Naive thymus-derived CD4-positive, alpha-beta T cell (primary cell): ENCODE measurements around the gene SSNA1. TPM values are rescaled to one million over a fixed set of nuclear protein-coding genes. Genes with fewer than 3 reads are reported as not detected.
A peak's percentile ranks its signal among the peaks of the same experiment; 100 is the strongest.

Source experiments
- ATAC-seq: fragments of 150-1000 bp; cut with Tn5 transposase; 2 replicates; pipeline ENCODE4 v1.10.0; 2021; ENCODE audit warnings: mild to moderate bottlenecking, moderate library complexity
- CTCF ChIA-PET: fragments of 350-600 bp; sonication (Branson Sonifier 250); formaldehyde crosslinking; loops from one replicate; lab custom pipeline; 2021; ENCODE audit warnings: antibody characterized with exemption; lab: Charles Lee
- POLR2A ChIA-PET: fragments of 350-600 bp; sonication (Branson Sonifier 250); formaldehyde crosslinking; loops from one replicate; lab custom pipeline; 2021; ENCODE audit warnings: antibody characterized with exemption, inconsistent platforms; lab: Charles Lee
- DNase-seq, 9 donors: peaks; one replicate each; pipeline versions ENCODE4 v3.0.0 to v3.0.0-alpha.2; 2020 to 2022; ENCODE audit warnings: mixed read lengths in 1 of 9
- H3K27ac ChIP-seq: one replicate; pipeline ENCODE4 v1.7.0; 2013; ENCODE audit warnings: mild to moderate bottlenecking, low read depth, low read length, moderate library complexity
- H3K27me3 ChIP-seq, 2 donors: one replicate each; pipeline ENCODE4 v1.7.0; 2013; ENCODE audit warnings: low read length in 2 of 2, mild to moderate bottlenecking in 2 of 2, moderate library complexity in 2 of 2; ENCODE audit not compliant: control insufficient read depth in 2 of 2, insufficient read depth in 2 of 2
- H3K36me3 ChIP-seq, 3 experiments: 1 replicate in 2 of 3; 2 replicates in 1 of 3; pipeline ENCODE4 v1.7.0; 2013; ENCODE audit warnings: low read length in 3 of 3, mild to moderate bottlenecking in 3 of 3, moderate library complexity in 1 of 3; ENCODE audit not compliant: insufficient read depth in 3 of 3, control insufficient read depth in 2 of 3
- H3K4me1 ChIP-seq, 2 donors: one replicate each; pipeline ENCODE4 v1.7.0; 2013; ENCODE audit warnings: low read length in 2 of 2, mild to moderate bottlenecking in 2 of 2, moderate library complexity in 1 of 2; ENCODE audit not compliant: control insufficient read depth in 2 of 2, insufficient read depth in 2 of 2
- H3K4me3 ChIP-seq: 2 replicates; pipeline ENCODE4 v1.7.0; 2013; ENCODE audit warnings: mild to moderate bottlenecking, low read length
- H3K9me3 ChIP-seq, 3 experiments: 1 replicate in 2 of 3; 2 replicates in 1 of 3; pipeline ENCODE4 v1.7.0; 2013; ENCODE audit warnings: low read length in 3 of 3; ENCODE audit not compliant: control insufficient read depth in 2 of 3
- H3K27ac Mint-ChIP-seq, 9 donors: one replicate each; pipeline ENCODE4 v1.8.0; 2020 to 2022; ENCODE audit warnings: mixed read lengths in 9 of 9, mild to moderate bottlenecking in 8 of 9, moderate library complexity in 5 of 9, inconsistent platforms in 2 of 9
- H3K27me3 Mint-ChIP-seq, 5 donors: one replicate each; pipeline ENCODE4 v1.8.0; 2021 to 2022; ENCODE audit warnings: mixed read lengths in 5 of 5, mild to moderate bottlenecking in 1 of 5
- H3K36me3 Mint-ChIP-seq, 5 donors: one replicate each; pipeline ENCODE4 v1.8.0; 2020 to 2022; ENCODE audit warnings: mixed read lengths in 5 of 5, mild to moderate bottlenecking in 3 of 5, inconsistent platforms in 1 of 5
- H3K4me1 Mint-ChIP-seq, 7 donors: one replicate each; pipeline ENCODE4 v1.8.0; 2020 to 2022; ENCODE audit warnings: mixed read lengths in 7 of 7, mild to moderate bottlenecking in 3 of 7, inconsistent platforms in 1 of 7
- H3K4me3 Mint-ChIP-seq, 10 donors: one replicate each; pipeline ENCODE4 v1.8.0; 2020 to 2022; ENCODE audit warnings: mild to moderate bottlenecking in 10 of 10, mixed read lengths in 10 of 10, moderate library complexity in 6 of 10, inconsistent platforms in 2 of 10
- H3K9me3 Mint-ChIP-seq, 11 donors: one replicate each; pipeline ENCODE4 v1.8.0; 2020 to 2022; ENCODE audit warnings: mixed read lengths in 11 of 11, mild to moderate bottlenecking in 4 of 11, inconsistent platforms in 1 of 11, moderate library complexity in 1 of 11
- intact Hi-C, 2 donors: fragments of 100-400 bp; cut with micrococcal nuclease; formaldehyde crosslinking; loops; one replicate each; pipeline ENCODE4 v1.15.1; 2023
- polyA plus RNA-seq, 2 donors: library from polyadenylated mRNA; unstranded; fragments of 300-500 nt; fragmentation: Illumina TruSeq; gene quantifications; one replicate each; pipeline ENCODE4 v1.2.3, GENCODE V29; 2021
- total RNA-seq, 6 experiments: library from RNA in 5 of 6; stranded (reverse) in 5 of 6; gene quantifications; 1 replicate in 5 of 6; 2 replicates in 1 of 6; pipeline ENCODE4 v1.2.3 and lab custom pipeline; 2021 to 2026

Gene SSNA1
- total and polyA plus RNA-seq, 7 experiments from 2014 or later = 37.9 to 133 (median 47.0) TPM

DNA sequence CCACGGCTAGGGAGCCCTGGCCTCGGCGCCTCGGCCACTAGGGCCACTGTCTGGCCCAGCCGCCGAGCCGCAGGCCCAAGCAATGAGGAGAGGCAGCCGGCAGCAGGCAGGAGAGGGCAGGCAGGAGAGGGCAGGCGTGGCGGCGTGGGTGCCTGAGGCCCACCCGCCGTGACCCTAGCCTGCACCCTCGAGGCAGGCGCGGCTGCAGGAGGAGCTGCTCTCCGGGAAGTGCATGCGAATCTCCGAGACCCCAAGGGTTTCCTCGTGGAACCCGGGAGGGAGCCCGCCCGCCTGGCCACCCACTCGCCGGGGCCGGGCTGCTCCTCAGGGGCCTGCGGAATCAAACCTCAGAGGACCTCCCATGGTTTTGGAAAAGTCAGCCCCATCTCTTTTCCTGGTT, 40.2 kb upstream of the SSNA1 start:
- Histone ChIP-seq H3K27me3 (no peaks in the 10 kb centered on the region), H3K4me1 (no peaks in the 10 kb centered on the region), H3K9me3 (no peaks in the 10 kb centered on the region), H3K27ac (no peak overlapping the region), H3K36me3 (no peaks in the 10 kb centered on the region), H3K4me3 (no peak overlapping the region)
- peaks cover 4 to 17% (median 5%) of the 10 kb centered on the region in 5 donors for H3K27me3 Mint-ChIP-seq
- POLR2A ChIA-PET = no interaction called here
- CTCF ChIA-PET = no interaction called here
- H3K4me1 Mint-ChIP-seq = peaks cover 0 to 8% (median 0%) of the 10 kb centered on the region in 7 donors
- intact Hi-C loops = no loop called here
- H3K36me3 Mint-ChIP-seq = no peaks in the 10 kb centered on the region
- DNase-seq (peak in 1 of 9 donors; percentile 1), ATAC-seq (no peak)
- H3K27ac Mint-ChIP-seq = no peak overlapping the region
- H3K4me3 Mint-ChIP-seq = no peak overlapping the region
- no peaks in the 10 kb centered on the region for H3K9me3 Mint-ChIP-seq

DNA sequence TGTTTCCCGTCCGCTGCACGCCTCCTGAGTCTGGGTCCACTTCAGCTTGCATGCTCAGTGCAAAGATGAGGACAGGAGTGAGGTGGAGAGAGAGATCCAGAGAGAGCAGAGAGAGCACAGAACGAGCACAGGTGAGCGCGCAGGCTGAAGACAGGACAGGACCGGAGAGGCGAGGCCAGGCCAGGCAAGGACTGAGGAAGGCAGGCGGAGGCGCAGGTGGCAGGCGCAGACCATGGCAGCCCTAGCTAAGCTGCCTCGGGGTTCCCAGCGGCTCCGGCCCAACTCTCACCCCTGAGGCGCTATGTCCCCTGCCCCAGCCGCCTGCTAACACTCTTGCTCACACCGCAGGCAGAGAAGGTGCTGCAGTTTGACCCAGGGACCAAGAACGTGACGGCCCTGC, 39.8 kb upstream of the SSNA1 start:
- POLR2A ChIA-PET = no interaction called here

GRCh38 chr9:137149363-137149762, 39.1 kb upstream of the SSNA1 start:
- ChIA-PET POLR2A (interaction anchor here (1.1 kb wide), 1 partner anchor 40 kb away, joined by 3 read pairs; no protein-coding TSS in a partner anchor), CTCF (no interaction called here)
- Mint-ChIP-seq H3K4me3 (no peak overlapping the region), H3K4me1 (peaks cover 0 to 8% (median 0%) of the 10 kb centered on the region in 7 donors), H3K36me3 (no peaks in the 10 kb centered on the region), H3K27ac (no peak overlapping the region), H3K27me3 (peaks cover 0 to 9% (median 4%) of the 10 kb centered on the region in 5 donors), H3K9me3 (no peaks in the 10 kb centered on the region)
- intact Hi-C loops = no loop called here
- DNase-seq = no peak
- ATAC-seq = no peak
- H3K4me3 ChIP-seq = no peak overlapping the region
- no peaks in the 10 kb centered on the region for H3K36me3 ChIP-seq
- no peak overlapping the region for H3K27ac ChIP-seq
- H3K9me3 ChIP-seq = no peaks in the 10 kb centered on the region
- H3K27me3 ChIP-seq = no peaks in the 10 kb centered on the region
- H3K4me1 ChIP-seq = no peaks in the 10 kb centered on the region

More for the DNA sequence above, 39.8 kb upstream of the SSNA1 start:
- no peaks in the 10 kb centered on the region for H3K9me3 Mint-ChIP-seq
- no peaks in the 10 kb centered on the region for H3K36me3 ChIP-seq
- ATAC-seq (no peak), DNase-seq (peak in 1 of 9 donors; percentile 1)
- peaks cover 0 to 8% (median 0%) of the 10 kb centered on the region in 7 donors for H3K4me1 Mint-ChIP-seq
- H3K4me1 ChIP-seq = no peaks in the 10 kb centered on the region
- no peaks in the 10 kb centered on the region for H3K36me3 Mint-ChIP-seq
- no peak overlapping the region for H3K4me3 Mint-ChIP-seq
- intact Hi-C loops = no loop called here
- CTCF ChIA-PET = no interaction called here
- no peaks in the 10 kb centered on the region for H3K9me3 ChIP-seq
- H3K4me3 ChIP-seq = no peak overlapping the region
- peaks cover under 1 to 14% (median 4%) of the 10 kb centered on the region in 5 donors for H3K27me3 Mint-ChIP-seq
- no peak overlapping the region for H3K27ac Mint-ChIP-seq
- no peak overlapping the region for H3K27ac ChIP-seq
- H3K27me3 ChIP-seq = no peaks in the 10 kb centered on the region

DNA sequence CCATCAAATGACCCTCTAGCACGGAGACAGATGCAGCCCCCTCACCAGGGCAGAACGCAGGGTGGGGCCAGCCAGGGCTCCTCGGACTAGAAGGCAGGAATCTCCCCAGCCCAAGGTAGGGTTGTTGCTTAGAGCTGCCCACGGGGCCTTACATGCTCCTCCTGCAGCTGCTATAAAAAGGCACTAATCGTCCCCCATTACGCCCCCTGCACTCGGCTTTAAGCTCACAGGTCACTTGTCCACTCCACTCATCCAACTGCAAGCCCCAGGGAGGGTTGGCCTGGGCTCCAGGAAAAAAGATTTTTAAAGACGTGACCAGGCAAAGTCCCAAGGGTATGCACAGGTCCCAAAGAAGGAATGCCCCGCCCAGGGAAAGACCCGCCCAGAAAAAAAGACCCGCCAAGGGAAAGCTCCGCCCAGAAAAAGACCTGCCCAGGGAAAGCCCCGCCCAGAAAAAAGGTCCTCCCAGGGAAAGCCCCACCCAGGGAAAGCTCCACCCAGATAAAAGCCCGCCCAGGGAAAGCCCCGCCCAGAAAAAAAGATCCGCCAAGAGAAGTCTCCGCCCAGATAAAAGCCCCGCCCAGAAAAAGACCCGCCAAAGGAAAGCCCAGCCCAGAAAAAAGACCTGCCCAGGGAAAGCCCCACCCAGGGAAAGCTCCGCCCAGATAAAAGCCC, 38.4 kb upstream of the SSNA1 start:
- Histone ChIP-seq H3K27ac (no peak overlapping the region), H3K4me3 (no peak overlapping the region), H3K27me3 (peaks cover 0 to under 1% of the 10 kb centered on the region in 2 donors), H3K9me3 (no peaks in the 10 kb centered on the region), H3K4me1 (no peaks in the 10 kb centered on the region), H3K36me3 (no peaks in the 10 kb centered on the region)
- Mint-ChIP-seq H3K27ac (no peak overlapping the region), H3K4me3 (peak overlapping the region in 1 of 10 donors; percentile 25), H3K9me3 (no peaks in the 10 kb centered on the region), H3K27me3 (peaks cover 4 to 14% (median 8%) of the 10 kb centered on the region in 5 donors), H3K4me1 (peaks cover 0 to 10% (median 0%) of the 10 kb centered on the region in 7 donors), H3K36me3 (no peaks in the 10 kb centered on the region)
- ChIA-PET CTCF (no interaction called here), POLR2A (interaction anchor here (1.1 kb wide), 1 partner anchor 39 kb away, joined by 3 read pairs; no protein-coding TSS in a partner anchor)
- no peak for DNase-seq
- ATAC-seq = no peak
- intact Hi-C loops = loop anchor here in 1 of 2 donors (2.0 kb wide), 1 partner anchor 51 kb away; the partner anchor contains the start of gene TPRN

GRCh38 chr9:137150617-137151457, 37.6 kb upstream of the SSNA1 start:
- DNase-seq (peak in 1 of 9 donors; percentile 68), ATAC-seq (no peak)
- no peaks in the 10 kb centered on the region for H3K4me1 ChIP-seq
- no peak overlapping the region for H3K27ac ChIP-seq
- Mint-ChIP-seq H3K4me3 (no peak overlapping the region), H3K36me3 (no peaks in the 10 kb centered on the region), H3K27ac (peak overlapping the region in 1 of 9 donors; percentile 65), H3K27me3 (peaks cover 7 to 16% (median 12%) of the 10 kb centered on the region in 5 donors), H3K4me1 (peaks cover 0 to 10% (median 0%) of the 10 kb centered on the region in 7 donors), H3K9me3 (no peaks in the 10 kb centered on the region)
- intact Hi-C loops = loop anchor here in 1 of 2 donors (2.0 kb wide), 1 partner anchor 50 kb away; the partner anchor contains the start of gene TPRN
- no peak overlapping the region for H3K4me3 ChIP-seq
- ChIA-PET POLR2A (no interaction called here), CTCF (no interaction called here)
- no peaks in the 10 kb centered on the region for H3K9me3 ChIP-seq
- no peaks in the 10 kb centered on the region for H3K36me3 ChIP-seq
- peaks cover 0 to 4% of the 10 kb centered on the region in 2 donors for H3K27me3 ChIP-seq

- Histone ChIP-seq H3K27me3 (peaks cover 4 to 18% of the 10 kb centered on the region in 2 donors), H3K9me3 (no peaks in the 10 kb centered on the region), H3K27ac (no peak overlapping the region), H3K36me3 (no peaks in the 10 kb centered on the region), H3K4me1 (peaks cover 0 to 16% of the 10 kb centered on the region in 2 donors), H3K4me3 (no peak overlapping the region)
- peaks cover 0 to 2% (median 0%) of the 10 kb centered on the region in 11 donors for H3K9me3 Mint-ChIP-seq
- ChIA-PET POLR2A (no interaction called here), CTCF (no interaction called here)
- no peak overlapping the region for H3K4me3 Mint-ChIP-seq
- H3K27ac Mint-ChIP-seq = no peak overlapping the region
- no peak for DNase-seq
- no peaks in the 10 kb centered on the region for H3K36me3 Mint-ChIP-seq
- intact Hi-C loops = no loop called here
- no peak for ATAC-seq
- peaks cover 10 to 22% (median 17%) of the 10 kb centered on the region in 5 donors for H3K27me3 Mint-ChIP-seq
- peaks cover 0 to 15% (median 3%) of the 10 kb centered on the region in 7 donors for H3K4me1 Mint-ChIP-seq
Measured at GRCh38 chr9:137152844-137153405, 35.6 kb upstream of the SSNA1 start.
